GM19324 (cell line): ENCODE data around the gene EHD3.

Experiments
- ATAC-seq: cut with Tn5 transposase; IDR thresholded peaks from one replicate; pipeline ENCODE4 v1.9.1; 2021; ENCODE audit warnings: mild to moderate bottlenecking, moderate library complexity; ENCODE audit not compliant: unreplicated experiment, low FRiP score

EHD3 gene

GRCh38 chr2:31212659-31213600 is 21.0 kb upstream of the EHD3 start:
- no peak for ATAC-seq

GRCh38 chr2:31213601-31214443 is 20.1 kb upstream of the EHD3 start:
- ATAC-seq: no peak

- no peak for ATAC-seq
These were observed 19.5 kb upstream of the EHD3 start for GRCh38 chr2:31214444-31214915.

- ATAC-seq: peak; percentile 36
These were observed 17.2 kb upstream of the EHD3 start for GRCh38 chr2:31216734-31217133.

GRCh38 chr2:31217465-31218200 is 16.3 kb upstream of the EHD3 start, which contains the start of gene CAPN14:
Gene CAPN14, minus strand, starts transcription at chr2:31217515. Its CDS starts 12,068 bp downstream, at chr2:31205447.
- no peak for ATAC-seq

- peak; percentile 68 for ATAC-seq
These were observed 14.6 kb upstream of the EHD3 start for GRCh38 chr2:31219131-31219969.

- no peak for ATAC-seq
These were observed 12.4 kb upstream of the EHD3 start for GRCh38 chr2:31221544-31221943.

- ATAC-seq: no peak
These were observed 11.9 kb upstream of the EHD3 start for GRCh38 chr2:31222071-31222470.

- no peak for ATAC-seq
These were observed 10.9 kb upstream of the EHD3 start for GRCh38 chr2:31223026-31223425.

- ATAC-seq: no peak
These were observed 10.2 kb upstream of the EHD3 start for GRCh38 chr2:31223749-31224148.

GRCh38 chr2:31226266-31226665 is 7.7 kb upstream of the EHD3 start:
- no peak for ATAC-seq

- ATAC-seq: no peak
These were observed 6.8 kb upstream of the EHD3 start for GRCh38 chr2:31227110-31227509.

- ATAC-seq: no peak
These were observed 6.2 kb upstream of the EHD3 start for GRCh38 chr2:31227711-31228125.

GRCh38 chr2:31228717-31229116 is 5.2 kb upstream of the EHD3 start:
- ATAC-seq: no peak

GRCh38 chr2:31230751-31231150 is 3.2 kb upstream of the EHD3 start:
- ATAC-seq: no peak

- ATAC-seq: no peak
These were observed 2.2 kb upstream of the EHD3 start for GRCh38 chr2:31231571-31232302.

- no peak for ATAC-seq
These were observed 1.4 kb upstream of the EHD3 start for GRCh38 chr2:31232586-31232985.

- ATAC-seq: no peak
These were observed 721 bp upstream of the EHD3 start for GRCh38 chr2:31233231-31233630.
